Parietal lobe (tissue), 2 donors: Measurements from ENCODE around the gene RFTN2. TPM values are rescaled to one million over a fixed set of nuclear protein-coding genes. Genes with fewer than 3 reads are reported as not detected.

ENCODE experiments used
- small RNA-seq: library from RNA; depleted of rRNA; stranded (forward); fragments of <200 nt; gene quantifications from one replicate; pipeline ENCODE3, GENCODE V24; 2014; ENCODE audit warnings: low replicate concordance
- total RNA-seq: library from RNA; depleted of rRNA; stranded (reverse); fragments of >200 nt; gene quantifications from one replicate; pipeline ENCODE4 v1.2.3, GENCODE V29; 2014

Gene RFTN2, protein sequence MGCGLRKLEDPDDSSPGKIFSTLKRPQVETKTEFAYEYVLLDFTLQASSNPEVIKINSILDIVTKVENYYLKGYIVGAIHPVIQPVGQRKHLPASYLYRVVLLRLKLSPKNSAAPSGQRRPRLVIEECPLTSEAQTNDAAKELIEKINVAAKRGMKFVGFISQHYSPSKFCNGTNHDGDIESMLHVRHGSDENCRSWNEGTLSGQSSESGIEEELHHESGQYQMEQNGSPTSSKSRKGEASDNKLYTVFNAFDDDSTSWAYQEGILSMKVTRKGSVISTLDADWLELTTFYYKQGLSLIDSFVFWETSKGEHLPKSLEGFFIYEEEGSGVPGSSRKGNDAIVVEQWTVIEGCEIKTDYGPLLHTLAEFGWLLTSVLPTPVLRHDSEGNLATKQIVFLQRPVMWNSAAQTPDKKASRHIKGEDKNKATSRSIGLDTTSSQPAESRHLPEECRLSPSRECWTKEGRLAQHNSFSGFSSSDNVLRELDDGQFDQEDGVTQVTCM
- 26.0 TPM for total RNA-seq

DNA sequence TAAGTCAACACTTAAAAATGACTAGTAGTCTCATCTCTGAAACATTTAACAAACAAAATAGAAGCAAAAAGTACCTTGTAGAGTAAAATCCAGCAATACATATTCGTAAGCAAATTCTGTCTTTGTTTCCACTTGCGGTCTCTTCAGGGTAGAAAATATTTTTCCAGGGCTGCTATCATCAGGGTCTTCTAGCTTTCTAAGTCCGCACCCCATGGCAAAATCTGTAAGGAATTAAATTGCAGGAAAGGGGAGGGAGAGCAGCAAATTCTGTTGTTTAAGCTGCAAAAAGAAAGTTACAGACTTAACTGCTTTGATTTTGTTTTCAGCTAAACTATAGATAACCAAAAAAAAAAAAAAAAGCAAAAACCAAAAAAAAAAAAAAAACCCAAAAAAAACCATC lies at the start of gene RFTN2:
TSS of gene RFTN2 (minus strand) at position 342 of the 400 bp plus-strand sequence. CDS start at position 213, 129 bp downstream.

DNA sequence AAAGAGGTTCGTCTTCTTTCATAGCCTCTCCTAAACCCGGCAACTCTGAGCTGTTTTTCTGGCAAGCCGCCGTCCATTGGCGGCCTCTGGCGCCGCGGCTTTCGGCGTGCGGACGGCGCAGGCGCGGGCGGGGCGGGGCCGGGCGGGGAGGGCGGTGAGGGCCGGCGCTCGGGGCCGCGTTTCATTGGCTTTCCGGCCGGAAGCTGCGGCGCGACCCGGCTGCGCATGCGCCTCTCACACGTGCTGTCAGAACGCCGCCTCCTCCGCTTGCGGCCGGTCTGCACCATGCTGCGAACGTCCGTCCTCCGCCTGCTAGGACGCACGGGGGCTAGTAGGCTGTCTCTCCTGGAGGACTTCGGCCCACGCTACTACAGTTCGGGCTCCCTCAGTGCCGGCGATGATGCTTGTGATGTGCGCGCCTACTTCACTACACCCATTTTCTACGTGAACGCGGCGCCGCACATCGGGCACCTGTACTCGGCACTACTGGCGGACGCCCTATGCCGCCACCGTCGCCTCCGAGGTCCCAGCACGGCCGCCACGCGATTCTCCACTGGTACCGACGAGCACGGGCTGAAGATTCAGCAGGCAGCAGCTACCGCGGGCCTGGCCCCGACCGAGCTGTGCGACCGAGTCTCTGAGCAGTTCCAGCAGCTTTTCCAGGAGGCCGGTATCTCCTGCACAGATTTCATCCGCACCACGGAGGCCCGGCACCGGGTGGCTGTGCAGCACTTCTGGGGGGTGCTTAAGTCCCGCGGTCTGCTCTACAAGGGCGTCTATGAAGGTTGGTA lies 29.9 kb upstream of the RFTN2 start, which contains the start of gene MARS2:
TSS of gene MARS2 (plus strand) at position 249 of the 791 bp plus-strand sequence. CDS start at position 286, 37 bp downstream.

Small RNAs within 50 kb of the gene (small RNA-seq; reads per million reads assigned to genes)
- gene AC020550.1, result not detected

Other genes starting within 250 kb of the RFTN2 start
- 428 TPM for gene SF3B1, start 240.6 kb downstream of the RFTN2 start, total RNA-seq
- gene COQ10B, start 222.0 kb downstream of the RFTN2 start, total RNA-seq, result 19.1 TPM
- 208 TPM for gene HSPD1, start 175.7 kb downstream of the RFTN2 start, total RNA-seq
- 53.5 TPM for gene HSPE1, start 175.2 kb downstream of the RFTN2 start, total RNA-seq
- 70.7 TPM for gene MOB4, start 159.5 kb downstream of the RFTN2 start, total RNA-seq
- gene MARS2, start 29.8 kb upstream of the RFTN2 start, total RNA-seq, result 14.1 TPM
- not detected for gene BOLL, start 109.7 kb upstream of the RFTN2 start, total RNA-seq
- gene PLCL1, start 129.0 kb upstream of the RFTN2 start, total RNA-seq, result 31.0 TPM